ENCODE measurements around the gene NEURL2.
"Not testable (repeated sequence)": the region's sequence is repeated elsewhere in the genome, so short reads cannot be mapped to it uniquely, and the experiment has no call there.

Gene NEURL2, protein sequence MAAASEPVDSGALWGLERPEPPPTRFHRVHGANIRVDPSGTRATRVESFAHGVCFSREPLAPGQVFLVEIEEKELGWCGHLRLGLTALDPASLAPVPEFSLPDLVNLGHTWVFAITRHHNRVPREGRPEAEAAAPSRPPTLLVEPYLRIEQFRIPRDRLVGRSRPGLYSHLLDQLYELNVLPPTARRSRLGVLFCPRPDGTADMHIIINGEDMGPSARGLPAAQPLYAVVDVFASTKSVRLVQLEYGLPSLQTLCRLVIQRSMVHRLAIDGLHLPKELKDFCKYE

DNA sequence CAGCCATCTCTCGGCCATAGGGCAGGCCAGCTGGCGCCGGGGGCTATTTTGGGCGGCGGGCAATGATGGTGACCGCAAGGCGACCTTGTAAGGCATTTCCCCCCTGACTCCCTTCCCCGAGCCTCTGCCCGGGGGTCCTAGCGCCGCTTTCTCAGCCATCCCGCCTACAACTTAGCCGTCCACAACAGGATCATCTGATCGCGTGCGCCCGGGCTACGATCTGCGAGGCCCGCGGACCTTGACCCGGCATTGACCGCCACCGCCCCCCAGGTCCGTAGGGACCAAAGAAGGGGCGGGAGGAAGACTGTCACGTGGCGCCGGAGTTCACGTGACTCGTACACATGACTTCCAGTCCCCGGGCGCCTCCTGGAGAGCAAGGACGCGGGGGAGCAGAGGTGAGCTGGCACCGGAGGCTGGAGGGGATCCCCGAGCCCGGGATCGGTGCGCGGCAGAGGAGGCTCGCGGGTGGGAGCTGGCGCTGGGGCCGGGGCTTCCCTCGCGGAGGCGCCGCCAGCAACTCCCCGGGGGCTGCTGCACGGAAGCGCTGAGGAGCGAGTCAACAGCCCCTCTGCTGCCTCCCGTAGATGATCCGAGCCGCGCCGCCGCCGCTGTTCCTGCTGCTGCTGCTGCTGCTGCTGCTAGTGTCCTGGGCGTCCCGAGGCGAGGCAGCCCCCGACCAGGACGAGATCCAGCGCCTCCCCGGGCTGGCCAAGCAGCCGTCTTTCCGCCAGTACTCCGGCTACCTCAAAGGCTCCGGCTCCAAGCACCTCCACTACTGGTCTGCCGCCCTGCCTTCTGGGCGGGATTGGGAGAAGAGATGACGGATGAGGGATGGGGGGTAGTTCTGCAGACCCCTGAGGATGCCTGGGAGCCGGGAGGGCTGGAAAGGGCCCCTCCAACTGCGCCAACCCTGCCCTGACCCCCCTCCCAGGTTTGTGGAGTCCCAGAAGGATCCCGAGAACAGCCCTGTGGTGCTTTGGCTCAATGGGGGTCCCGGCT lies at the start of gene NEURL2, which contains the start of gene CTSA:
Gene NEURL2, minus strand, starts transcription at position 224 of the 999 bp plus-strand sequence. Its CDS starts 217 bp downstream, at position 7.
Gene CTSA, plus strand, starts transcription at position 351 of the 999 bp plus-strand sequence. Its CDS starts 234 bp downstream, at position 585.
- no peak for FAIRE-seq

DNA sequence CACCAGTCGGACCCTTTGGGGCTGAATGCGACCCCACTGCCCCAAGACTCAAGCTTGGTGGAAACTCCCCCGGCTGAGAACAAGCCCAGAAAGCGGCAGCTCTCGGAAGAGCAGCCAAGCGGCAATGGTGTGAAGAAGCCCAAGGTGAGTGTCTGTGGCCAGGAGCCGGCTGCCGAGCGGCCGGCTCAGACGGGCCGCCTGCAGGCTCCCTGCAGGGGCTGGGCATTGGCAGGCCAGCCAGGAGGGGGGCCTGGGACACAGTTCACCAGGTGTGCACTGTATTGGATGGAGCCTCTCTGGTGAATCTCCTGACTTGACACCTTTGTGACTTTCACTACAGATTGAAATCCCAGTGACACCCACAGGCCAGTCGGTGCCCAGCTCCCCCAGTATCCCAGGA lies 49.5 kb upstream of the NEURL2 start:
- no peak for FAIRE-seq

DNA sequence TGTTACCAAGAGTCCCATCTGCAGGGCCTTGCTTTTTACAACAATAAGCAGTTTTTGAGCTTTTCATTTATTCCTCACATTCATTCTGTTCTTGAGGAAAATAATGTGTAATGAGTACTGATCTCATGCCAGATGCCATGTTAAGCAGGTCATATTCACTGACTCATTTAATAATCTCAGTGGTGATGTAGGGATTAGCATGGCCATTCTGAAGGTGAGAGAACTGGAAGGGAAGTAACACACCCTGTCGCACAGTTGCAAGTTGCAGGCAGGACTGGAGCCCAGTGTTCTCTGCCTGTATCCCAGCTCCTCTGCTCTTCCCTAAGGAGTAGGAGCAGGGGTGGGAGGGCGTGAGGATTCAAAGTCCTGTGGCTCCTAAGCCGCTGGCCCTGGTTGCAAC lies 49.0 kb upstream of the NEURL2 start:
- no peak for FAIRE-seq

DNA sequence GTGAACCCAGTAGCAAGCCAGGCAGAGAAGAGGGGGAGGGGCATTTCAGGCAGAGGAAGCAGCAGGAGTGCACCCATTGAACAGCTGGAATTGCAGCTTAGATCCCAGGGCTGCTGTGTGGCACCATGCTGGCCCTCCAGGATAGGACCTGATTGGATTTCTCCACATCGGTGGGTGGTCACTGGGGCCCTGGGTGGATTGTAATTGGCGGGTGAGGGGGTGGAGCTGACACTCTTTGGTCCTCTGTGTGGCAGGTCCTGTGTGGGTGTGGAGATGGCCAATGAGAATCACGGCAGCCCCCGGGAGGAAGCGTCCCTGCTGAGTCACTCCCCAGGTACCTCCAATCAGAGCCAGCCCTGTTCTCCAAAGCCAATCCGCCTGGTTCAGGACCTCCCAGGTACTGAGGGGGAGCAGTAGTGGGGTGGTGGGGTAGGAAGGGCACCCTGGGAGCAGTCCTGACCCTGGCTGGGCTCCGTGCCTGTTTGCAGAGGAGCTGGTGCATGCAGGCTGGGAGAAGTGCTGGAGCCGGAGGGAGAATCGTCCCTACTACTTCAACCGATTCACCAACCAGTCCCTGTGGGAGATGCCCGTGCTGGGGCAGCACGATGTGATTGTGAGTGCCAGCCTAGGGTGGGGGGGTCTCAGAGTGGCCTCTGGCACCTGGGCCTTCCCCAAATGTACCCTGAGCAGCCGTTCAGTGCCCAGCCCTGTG lies 47.9 kb upstream of the NEURL2 start:
- no peak for FAIRE-seq

DNA sequence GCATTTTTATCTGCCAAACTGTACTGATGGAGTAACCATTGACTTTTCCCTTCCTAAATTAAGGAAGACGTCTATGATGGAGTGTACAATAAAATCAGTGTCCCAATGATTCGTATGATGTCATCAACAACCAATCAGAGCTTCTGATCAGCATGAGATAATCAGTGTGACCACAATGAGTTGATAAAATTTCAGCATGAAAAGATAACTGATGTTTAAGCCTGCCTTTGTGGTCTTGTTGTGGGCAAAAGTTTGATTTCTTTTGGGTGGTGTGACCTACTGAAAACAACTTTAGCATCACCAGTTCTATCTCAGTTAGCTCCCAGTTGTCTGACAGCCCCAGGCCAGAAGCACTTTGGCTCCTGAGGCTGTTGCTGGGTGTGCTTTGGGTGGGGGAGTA lies 46.8 kb upstream of the NEURL2 start:
- FAIRE-seq: no peak

DNA sequence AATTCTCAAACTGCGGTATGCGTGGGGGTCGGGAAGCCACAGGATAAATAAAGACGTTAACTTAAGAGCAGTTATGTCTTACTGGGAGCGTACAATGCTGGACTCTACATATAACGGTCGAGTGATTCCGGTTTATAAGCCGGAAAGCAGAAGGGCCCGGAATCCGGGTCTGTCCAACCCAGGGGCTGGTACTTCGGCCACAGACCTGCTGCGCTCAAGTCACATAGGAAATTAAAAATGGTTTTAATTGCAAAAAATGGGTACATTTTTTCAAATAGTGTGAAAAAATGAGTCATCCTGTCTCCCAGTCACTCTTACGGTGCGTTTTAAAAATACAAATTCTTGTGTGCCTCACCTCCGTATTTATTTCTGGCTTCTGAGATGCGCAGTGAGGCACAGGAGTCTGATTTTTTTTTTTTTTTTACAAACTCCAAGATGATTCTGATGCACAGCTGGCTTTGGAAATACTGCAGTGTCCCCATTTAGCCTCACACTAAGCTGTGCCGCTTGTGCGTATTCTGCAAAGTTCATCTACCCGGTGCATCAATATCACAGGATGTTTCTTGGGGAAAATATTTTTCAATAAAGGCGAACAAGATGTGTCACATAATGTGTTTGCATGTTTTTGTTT lies 44.5 kb upstream of the NEURL2 start:
- FAIRE-seq: no peak

DNA sequence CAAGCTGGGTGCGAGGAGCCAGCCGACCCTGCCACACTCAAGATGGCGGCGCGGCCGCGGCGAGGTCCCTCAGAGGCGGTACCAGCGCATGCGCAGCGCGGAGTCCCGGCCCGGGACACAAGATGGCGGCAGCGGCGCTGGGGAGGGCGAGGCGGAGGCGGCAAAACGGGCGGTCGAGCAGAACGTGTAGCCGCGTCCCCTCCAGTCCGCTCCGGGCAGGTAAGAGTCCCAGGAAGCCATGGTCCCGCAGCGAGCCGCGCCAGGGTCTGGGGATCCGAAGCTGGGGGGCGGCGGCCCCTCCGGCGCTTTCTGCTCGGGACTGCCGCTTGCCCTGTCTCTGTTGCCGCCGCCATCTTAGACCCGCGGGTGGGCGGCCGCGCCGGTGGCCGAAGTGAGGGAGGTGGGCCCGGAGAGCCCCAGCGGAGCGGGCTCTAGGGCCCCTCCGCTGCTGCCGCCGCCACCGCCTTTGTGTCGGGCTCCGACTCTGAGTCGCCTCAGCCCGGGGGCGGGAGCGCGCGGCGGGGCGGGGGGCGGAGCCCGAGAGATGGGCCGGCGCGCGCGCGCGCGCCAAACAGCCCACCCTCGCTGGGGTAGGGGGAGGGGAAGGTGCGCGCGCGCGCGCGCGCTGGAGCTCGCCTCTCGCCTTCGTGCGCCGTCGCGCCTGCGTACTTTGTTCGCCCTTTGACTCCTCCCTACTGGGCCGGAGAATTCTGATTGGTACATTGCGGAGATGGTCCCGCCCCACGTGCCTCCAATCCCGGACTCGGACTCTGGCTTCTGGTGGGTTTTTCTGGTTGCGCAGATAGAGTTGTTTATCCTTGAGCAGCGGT lies 43.8 kb upstream of the NEURL2 start, which contains the start of gene PCIF1:
Gene PCIF1, plus strand, starts transcription at position 98 of the 830 bp plus-strand sequence. CDS start 4,317 bp downstream, outside the sequence.
- peak; percentile 13 for FAIRE-seq

DNA sequence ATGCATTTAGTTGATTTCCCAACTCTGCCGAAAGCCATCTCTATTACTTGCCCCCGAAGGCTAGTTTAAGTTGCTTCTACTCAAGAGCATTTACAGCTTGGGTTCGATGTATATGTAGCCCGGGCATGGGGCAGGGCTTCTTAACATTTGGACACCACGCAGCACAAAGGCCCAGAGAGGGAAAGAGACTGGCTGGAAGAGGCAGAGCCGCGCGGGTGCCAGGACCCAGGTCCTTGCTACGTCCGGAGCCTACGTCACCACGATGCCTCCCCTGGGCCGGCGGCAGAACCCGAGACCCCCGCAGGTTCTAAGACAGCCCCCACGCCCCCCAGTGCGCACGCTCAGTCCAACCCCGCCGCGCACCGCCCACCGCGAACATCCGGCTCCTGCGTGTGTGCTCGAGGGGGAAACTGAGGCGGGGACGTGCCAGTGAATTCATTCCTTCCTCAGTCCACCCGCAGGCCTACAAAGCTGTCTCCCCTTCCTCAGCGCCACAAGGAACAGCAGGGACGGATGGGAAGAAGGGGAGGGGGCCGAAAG lies 43.1 kb upstream of the NEURL2 start:
- no peak for FAIRE-seq

DNA sequence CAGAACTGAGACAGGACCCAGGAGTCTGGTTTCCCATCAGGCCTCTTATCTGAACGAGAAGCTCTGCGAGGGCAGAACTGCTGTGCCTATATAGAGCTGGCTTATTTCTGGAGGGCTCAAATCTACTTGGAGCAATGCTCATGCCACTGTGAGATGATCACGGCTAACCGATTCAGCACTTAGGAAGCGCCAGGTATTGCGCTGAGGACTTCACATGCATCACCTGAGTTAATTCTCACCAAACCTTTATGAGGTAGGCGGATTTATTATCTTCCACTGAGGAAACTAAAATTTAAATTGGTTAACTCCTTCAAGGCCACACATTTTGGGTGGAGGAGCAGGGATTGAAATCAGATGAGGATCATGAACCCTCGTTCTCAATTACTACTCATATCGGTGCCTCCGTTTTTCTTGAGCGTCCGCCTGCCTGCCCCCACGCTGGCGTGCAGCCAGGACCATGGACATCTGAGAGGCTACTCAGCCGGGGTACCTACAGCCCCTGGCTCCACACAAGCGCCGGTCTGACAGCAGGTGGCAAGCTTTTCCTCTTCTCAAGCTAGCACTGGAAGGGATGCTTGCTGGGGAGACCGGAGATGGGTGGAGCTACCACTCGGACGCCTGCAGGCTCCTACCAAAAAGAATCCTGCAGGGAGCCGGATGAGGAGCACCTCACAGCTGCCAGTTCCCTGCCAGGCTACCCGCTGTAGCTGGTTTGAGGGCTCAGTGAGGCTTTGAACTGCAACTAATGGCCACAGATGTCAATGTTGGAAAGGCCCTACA lies 42.4 kb upstream of the NEURL2 start:
- no peak for FAIRE-seq

DNA sequence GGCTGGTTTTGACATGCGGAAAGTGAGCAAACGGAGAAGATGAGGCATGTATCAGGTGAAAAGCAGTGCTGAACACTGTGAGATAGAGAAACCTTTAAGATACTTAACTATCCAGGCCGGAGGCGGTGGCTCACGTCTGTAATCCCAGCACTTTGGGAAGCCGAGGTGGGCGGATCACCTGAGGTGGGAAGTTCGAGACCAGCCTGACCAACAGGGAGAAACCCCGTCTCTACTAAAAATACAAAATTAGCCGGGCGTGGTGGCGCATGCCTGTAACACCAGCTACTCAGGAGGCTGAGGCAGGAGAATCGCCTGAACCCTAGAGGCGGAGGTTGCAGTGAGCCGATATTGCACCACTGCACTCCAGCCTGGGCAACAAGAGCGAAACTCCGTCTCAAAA lies 40.7 kb upstream of the NEURL2 start:
- not testable (repeated sequence) for FAIRE-seq

DNA sequence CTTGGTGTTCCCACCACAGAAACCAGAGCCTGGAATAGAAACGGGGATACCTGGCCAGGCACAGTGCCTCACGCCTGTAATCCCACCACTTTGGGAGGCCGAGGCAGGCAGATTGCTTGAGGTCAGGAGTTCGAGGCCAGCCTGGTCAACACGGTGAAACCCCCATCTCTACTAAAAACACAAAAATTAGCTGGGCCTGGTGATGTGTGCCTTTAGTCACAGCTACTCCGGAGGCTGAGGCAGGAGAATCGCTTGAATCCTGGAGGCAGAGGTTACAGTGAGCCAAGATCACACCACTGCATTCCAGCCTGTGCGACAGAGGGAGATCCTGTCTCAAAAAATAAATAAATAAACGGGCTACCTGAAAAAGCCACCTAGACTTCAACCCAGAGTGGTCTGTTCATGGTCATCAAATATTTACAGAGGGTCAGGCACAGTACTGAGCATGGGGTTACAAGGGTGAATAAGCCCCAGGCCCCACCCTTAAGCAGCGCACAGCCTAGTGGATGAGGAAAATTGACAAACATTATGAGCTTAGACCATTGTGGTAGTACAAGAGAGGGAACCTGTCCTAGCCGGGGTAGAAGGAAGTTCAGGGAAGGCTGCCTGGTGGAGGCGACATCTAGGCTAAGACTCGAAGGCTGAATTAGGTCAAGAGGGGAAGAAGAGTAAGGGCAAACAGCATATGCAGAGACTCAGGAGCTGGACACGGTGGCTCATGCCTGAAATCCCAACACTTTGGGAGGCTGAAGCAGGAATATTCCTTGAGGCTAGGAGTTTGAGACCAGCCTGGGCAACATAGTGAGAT lies 36.3 kb upstream of the NEURL2 start:
- FAIRE-seq: no peak

DNA sequence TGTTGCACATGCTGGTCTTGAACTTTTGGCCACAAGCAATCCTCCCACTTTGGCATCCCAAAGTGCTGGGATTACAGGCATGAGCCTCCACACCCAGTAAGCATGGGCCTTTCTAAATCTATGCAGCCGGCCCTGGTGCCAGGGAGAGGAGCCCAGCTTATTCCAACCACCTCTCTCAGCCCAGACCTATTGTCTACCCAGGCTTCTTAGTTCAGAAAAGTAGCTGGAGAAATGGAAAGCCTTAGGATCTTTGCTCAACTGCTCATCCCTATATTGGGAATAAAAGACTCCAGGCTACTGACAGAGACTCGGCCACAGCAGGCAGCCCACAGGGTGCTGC lies 35.7 kb upstream of the NEURL2 start:
- no peak for FAIRE-seq

DNA sequence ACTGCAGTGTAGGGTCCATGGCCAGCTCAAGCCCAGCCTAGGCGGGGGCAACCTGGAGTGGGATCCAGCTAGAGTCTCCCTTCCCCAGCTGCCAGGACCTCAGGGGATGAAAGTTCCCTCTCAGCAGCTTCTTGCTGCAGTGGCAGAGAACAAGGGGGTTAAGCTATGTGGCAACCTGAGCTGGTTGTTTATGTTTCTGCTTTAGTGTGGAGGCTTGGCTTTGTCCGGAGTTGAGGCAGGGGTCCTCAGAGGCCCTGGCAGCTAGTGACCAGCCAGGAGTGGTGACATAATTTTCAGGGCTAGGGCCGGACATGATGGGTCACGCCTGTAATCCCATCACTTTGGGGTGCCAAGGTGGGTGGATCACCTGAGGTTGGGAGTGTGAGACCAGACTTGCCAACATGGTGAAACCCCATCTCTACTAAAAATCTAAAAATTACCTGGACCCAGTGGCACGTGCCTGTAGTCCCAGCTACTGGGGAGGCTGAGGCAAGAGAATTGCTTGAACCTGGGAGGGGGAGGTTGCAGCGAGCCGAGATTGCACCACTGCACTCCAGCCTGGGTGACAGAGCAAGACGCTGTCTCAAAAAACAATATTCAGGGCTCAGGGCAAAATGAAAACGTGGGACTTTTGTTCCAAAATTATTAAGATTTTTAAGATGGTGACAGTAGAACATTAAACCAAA lies 35.0 kb upstream of the NEURL2 start:
- no peak for FAIRE-seq

DNA sequence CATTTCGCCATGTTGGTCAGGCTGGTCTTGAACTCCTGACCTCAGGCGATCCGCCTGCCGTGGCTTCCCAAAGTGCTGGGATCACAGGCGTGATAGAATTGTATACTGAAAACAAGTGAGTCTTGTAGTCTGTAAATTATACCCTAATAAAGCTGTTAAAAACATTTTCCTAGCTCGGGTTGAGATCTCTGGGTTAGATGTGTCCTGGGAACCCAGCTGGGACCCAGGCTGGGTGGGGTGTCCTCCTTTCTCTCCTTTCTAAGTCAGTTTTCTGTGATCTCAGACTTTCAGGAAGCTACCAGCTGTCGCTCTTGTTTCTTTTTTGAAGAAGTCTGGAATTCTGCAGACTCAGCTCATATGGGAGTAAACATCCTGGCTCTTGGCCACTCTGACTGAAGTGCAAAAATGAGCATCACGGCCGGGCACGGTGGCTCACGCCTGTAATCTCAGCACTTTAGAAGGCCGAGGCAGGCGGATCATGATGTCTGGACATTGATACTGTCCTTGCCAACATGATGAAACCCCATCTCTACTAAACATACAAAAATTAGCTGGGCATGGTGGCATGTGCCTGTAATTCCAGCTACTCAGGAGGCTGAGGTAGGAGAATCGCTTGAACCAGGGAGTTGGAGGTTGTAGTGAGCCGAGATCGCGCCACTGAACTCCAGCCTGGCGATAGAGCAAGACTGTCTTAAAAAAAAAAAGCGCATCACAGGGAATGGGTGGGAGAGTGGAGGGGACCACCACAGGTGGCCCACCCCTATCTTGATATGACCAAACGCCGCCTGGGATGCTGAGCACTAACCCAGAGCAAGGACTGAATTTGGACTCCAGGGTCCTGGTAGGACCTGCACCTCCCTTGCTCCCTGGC lies 33.6 kb upstream of the NEURL2 start:
- no peak for FAIRE-seq

DNA sequence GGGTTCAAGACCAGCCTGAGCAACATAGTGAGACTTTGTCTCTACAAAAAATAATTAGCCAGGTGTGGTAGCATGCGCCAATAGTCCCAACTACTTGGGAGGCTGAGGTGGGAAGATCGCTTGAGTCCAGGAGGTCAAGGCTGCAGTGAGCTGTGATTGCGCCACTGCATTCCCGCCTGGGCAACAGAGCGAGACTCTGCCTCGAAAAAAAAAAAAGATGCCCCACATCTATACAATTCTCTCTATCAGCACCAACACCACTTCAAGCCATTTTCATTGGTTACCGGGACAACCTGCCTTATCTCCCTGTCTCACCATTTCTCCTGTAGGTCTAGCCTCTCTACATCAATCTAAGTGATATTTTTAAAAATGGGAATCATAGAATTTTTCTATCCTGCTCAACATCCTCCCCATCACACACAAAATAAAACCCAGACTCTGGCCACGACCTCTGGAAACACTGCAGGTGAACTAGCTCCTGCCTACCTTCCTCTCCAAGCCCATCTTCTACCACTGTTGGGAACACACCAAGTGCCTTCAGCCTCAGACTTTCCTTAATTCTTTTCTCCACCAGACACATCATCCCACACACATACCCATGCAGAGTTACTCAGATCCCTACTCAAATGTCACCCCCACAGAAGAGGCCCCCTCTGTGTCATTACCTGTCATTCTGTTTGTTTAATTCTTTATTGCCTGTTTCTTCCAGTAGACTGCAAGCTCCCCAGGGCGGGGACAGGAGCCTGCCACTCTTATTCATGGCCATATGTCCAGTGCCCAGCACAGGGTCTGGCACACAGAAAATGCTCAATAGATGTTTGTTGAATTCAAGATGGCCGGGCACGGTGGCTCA lies 30.6 kb upstream of the NEURL2 start:
- FAIRE-seq: no peak

DNA sequence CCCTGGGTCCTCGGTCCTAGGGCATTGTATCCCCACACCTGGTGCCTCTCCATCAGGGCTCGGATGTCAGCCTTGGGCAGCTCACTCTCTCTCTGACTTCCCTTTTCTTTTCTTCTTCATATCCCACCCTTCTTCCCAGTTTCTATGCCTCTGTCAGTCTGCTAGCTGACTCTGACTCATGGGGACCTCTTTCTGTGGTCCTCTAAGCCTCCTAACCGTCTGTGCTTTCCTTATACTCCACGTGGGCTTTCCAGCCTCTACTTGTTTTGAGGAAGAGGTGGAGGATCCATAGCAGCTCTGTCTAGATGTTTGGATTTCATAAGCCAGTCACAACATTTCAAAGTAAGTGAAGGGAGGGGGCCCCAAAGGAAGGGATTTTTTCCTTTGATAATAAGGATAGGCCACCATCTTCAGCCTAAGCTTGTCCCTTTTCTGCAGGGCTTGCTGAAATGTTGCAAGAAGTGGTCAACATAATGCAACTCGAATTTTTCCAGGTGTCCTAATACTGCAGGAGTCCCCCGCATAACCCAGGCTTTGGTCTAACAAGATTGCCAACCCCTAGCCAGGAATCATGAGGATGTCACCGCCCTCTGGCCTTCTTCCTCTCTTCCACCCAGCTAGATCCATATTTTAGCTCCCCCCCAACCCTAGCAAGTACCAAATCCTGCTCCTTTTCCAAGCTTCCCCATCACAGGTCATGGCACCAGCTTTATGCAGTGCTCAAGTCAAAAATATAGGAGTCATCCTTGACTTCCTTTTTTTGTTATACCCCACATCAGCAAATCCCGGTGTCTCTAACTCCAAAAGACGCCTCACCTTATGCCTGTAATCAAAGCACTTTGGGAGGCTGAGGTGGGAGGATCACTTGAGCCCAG lies 29.7 kb upstream of the NEURL2 start:
- no peak for FAIRE-seq

All from G401.6 (cell line).